ENCODE data around the gene SETDB2. TPM values are rescaled to one million over a fixed set of nuclear protein-coding genes. Genes with fewer than 3 reads are reported as not detected.

Gene SETDB2
- total RNA-seq: 4.5 and 8.3 TPM in 2 replicates

DNA sequence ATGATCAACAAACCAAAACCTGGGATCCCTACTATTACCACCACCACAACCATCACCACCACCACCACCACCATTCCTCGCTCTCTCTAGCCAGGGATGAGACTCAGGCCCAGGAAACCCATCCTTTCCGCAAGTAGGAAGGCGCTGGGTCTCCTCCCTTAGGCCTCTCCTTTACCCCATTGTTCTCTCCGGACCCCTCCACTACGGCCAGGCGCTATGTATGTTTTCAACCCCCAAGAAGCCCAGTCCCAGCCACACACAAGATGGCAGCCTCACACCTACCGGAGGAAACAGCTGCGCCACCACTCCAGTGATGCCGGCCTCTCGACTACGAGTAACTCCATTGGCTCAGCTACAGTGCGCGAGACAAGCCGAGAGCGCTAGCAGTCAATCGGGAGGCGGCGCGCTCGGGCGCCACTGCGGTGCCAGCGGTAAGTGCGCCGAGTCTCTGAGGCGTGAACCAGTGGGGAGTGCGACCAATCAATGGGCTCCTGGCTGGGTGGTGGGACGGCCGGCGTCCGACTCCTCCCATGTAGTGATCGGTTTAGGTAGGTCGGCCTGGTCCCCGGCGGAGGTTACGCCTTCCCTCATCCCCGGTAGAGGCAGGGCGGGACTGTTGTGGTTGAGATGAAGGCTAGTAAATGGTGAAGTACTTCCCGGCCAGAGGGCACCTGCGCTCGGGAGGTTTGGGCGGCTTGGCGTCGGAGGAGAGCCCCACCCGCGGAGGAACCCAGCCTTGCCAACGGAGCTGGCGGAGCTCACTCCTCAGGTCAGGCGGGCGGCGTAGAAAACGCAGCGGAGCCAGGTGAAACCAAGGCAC, at the start of gene SETDB2, which contains the start of gene CAB39L:
Gene SETDB2 (plus strand): TSS at position 571 of the 820 bp plus-strand sequence. CDS start 7,620 bp downstream, outside the sequence.
Gene CAB39L (minus strand): TSS at position 361 of the 820 bp plus-strand sequence. CDS start 61,154 bp downstream, outside the sequence.

GRCh38 chr13:49495783-49496762, 52.0 kb downstream of the SETDB2 start, which contains the start of gene PHF11:
TSS of gene PHF11 (plus strand) at chr13:49495953. CDS start at chr13:49496002, 49 bp downstream.

Other genes with a start within 250 kb of the SETDB2 start
- gene MLNR, start 223.9 kb upstream of the SETDB2 start, total RNA-seq: not detected in 2 replicates
- gene CDADC1, start 196.3 kb upstream of the SETDB2 start, total RNA-seq: 1.5 and 4.1 TPM in 2 replicates
- 4.7 and 5.8 TPM in 2 replicates for gene CAB39L, start 210 bp upstream of the SETDB2 start, total RNA-seq
- 13.0 and 13.6 TPM in 2 replicates for gene PHF11, start 51.7 kb downstream of the SETDB2 start, total RNA-seq
- 18.6 and 22.0 TPM in 2 replicates for gene RCBTB1, start 141.3 kb downstream of the SETDB2 start, total RNA-seq
- gene ARL11, start 184.2 kb downstream of the SETDB2 start, total RNA-seq: 0.25 and 1.1 TPM in 2 replicates
- 38.5 and 55.9 TPM in 2 replicates for gene EBPL, start 247.2 kb downstream of the SETDB2 start, total RNA-seq

Data from bladder microvascular endothelial cell (primary cell).